ENCODE data around the gene BHMT2.
A peak's percentile ranks its signal among the peaks of the same experiment; 100 is the strongest.

Gene BHMT2

GRCh38 chr5:79086116-79086515, 16.5 kb downstream of the BHMT2 start:
- Mint-ChIP-seq H3K4me1 (no peaks in the 10 kb centered on the region), H3K27me3 (no peaks in the 10 kb centered on the region), H3K4me3 (no peak overlapping the region), H3K9me3 (no peaks in the 10 kb centered on the region), H3K36me3 (ENCODE audit: low read depth) (no peaks in the 10 kb centered on the region), H3K27ac (no peak overlapping the region)
- DNase-seq (no peak), ATAC-seq (no peak)

DNA sequence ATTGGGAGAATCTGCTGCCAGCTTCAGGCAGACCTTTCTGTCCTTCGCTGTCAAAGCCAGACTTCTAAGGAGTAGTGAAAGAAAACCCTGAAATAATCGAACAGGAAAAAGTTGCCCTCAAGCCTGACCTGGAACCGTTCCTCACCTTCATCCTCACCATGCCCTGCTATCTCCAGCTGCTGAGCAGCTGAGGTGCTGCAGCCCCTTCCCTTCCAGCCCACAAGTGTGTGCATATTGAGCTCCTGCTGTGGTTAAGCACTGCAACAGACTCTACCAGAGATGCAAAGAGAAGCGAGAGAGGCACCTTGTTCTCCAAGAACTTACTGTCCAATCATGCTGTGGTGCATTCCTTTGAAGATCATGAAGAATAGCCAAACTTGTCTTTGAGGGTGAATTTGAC, 18.9 kb downstream of the BHMT2 start:
- Mint-ChIP-seq H3K27me3 (peaks cover 2% of the 10 kb centered on the region), H3K4me1 (no peaks in the 10 kb centered on the region), H3K36me3 (ENCODE audit: low read depth) (no peaks in the 10 kb centered on the region), H3K27ac (no peak overlapping the region), H3K9me3 (no peaks in the 10 kb centered on the region), H3K4me3 (no peak overlapping the region)
- ATAC-seq (no peak), DNase-seq (no peak)

DNA sequence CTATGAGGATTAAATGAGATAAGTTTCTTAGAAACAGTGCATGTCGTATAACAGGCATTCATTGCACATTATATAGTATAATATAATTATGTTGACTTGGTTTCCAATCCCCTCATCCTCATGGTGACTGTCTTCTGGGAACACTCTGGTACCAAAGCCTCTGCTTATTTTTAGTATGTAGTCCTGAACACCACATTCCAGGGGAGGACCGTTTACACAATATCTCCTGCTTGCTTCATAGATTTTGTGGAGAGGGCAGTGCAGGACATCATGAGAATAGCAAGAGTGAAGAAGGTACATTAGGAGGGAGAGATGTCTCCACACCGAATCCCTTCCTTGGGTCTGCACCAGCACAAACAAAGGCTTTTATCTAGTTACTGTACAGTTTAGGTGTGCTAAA, 21.5 kb downstream of the BHMT2 start:
- Mint-ChIP-seq H3K9me3 (peaks cover 5% of the 10 kb centered on the region), H3K4me3 (no peak overlapping the region), H3K4me1 (no peaks in the 10 kb centered on the region), H3K27ac (no peak overlapping the region), H3K27me3 (peaks cover 2% of the 10 kb centered on the region), H3K36me3 (ENCODE audit: low read depth) (no peaks in the 10 kb centered on the region)
- no peak for ATAC-seq
- DNase-seq, result no peak

DNA sequence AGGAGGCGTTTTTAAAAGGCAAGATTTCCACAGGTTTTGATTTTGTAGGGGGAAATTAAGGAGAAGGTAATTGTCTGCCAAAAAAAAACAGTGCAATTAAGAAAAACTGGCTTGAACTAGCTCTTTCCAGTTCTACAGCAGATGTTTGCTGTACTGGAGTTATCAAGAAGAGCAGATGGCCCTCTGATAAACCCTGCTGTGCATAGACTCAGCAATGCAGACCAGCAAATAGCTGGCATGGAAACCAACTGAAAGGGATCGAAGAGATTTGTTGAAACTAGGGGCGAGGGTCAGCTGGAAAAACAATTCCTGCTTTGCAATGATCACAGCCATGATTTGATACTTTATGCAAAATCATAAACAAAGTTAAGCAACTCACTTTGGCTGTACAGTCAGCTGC, 24.2 kb downstream of the BHMT2 start:
- H3K36me3 Mint-ChIP-seq (ENCODE audit: low read depth), result no peaks in the 10 kb centered on the region
- peaks cover 5% of the 10 kb centered on the region for H3K27me3 Mint-ChIP-seq
- H3K4me3 Mint-ChIP-seq, result no peak overlapping the region
- H3K4me1 Mint-ChIP-seq, result no peaks in the 10 kb centered on the region
- H3K27ac Mint-ChIP-seq, result no peak overlapping the region
- peaks cover 5% of the 10 kb centered on the region for H3K9me3 Mint-ChIP-seq
- DNase-seq (no peak), ATAC-seq (no peak)

GRCh38 chr5:79105868-79106267, 36.3 kb downstream of the BHMT2 start:
- peaks cover 5% of the 10 kb centered on the region for H3K9me3 Mint-ChIP-seq
- ATAC-seq, result no peak
- H3K4me3 Mint-ChIP-seq, result no peak overlapping the region
- H3K27ac Mint-ChIP-seq, result no peak overlapping the region
- no peaks in the 10 kb centered on the region for H3K36me3 Mint-ChIP-seq (ENCODE audit: low read depth)
- DNase-seq, result no peak
- H3K4me1 Mint-ChIP-seq, result no peaks in the 10 kb centered on the region
- H3K27me3 Mint-ChIP-seq, result peaks cover 32% of the 10 kb centered on the region

- no peak overlapping the region for H3K27ac Mint-ChIP-seq
- H3K4me3 Mint-ChIP-seq, result no peak overlapping the region
- no peaks in the 10 kb centered on the region for H3K36me3 Mint-ChIP-seq (ENCODE audit: low read depth)
- ATAC-seq (no peak), DNase-seq (no peak)
- peaks cover 42% of the 10 kb centered on the region for H3K27me3 Mint-ChIP-seq
- no peaks in the 10 kb centered on the region for H3K9me3 Mint-ChIP-seq
- H3K4me1 Mint-ChIP-seq, result no peaks in the 10 kb centered on the region
These were observed 37.6 kb downstream of the BHMT2 start for GRCh38 chr5:79107020-79107796.

DNA sequence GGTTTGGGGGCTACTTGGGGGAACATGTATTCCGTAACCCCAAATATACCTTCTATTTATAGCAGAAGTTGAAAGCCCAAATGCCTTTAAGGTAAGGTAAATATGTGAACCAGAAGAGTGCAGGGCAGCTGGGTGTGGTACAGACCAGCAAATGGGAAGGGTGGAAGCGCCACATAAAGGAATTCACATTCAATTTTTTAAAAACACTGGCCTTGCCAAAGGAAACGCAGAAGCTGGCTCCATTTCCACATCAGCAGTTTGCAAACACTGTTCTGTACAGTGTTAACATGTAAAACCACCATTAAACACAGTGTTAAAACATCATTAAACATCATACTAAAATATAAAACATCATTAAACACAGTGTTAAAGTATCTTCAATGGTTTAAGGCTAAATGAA, 38.5 kb downstream of the BHMT2 start:
- no peak for ATAC-seq
- no peaks in the 10 kb centered on the region for H3K4me1 Mint-ChIP-seq
- no peaks in the 10 kb centered on the region for H3K9me3 Mint-ChIP-seq
- H3K4me3 Mint-ChIP-seq, result no peak overlapping the region
- H3K36me3 Mint-ChIP-seq (ENCODE audit: low read depth), result no peaks in the 10 kb centered on the region
- peaks cover 48% of the 10 kb centered on the region for H3K27me3 Mint-ChIP-seq
- DNase-seq, result no peak
- H3K27ac Mint-ChIP-seq, result no peak overlapping the region

DNA sequence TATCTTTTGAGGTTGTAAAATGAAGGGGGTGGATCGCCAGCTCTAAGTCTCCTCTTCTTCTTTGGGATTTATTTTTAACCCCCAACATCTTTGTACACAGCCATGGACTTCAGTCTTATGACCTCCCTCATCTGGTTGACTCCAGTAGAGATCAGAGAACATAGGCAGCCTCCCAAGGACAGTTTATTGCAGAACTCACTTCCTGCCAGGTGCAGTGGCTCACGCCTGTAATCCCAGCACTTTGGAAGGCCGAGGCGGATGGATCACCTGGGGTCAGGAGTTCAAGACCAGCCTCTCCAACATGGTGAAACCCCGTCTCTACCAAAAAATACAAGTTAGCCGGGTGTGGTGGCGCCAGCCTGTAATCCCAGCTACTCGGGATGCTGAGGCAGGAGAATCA, 39.2 kb downstream of the BHMT2 start:
- no peaks in the 10 kb centered on the region for H3K9me3 Mint-ChIP-seq
- H3K4me3 Mint-ChIP-seq, result no peak overlapping the region
- DNase-seq, result no peak
- H3K27ac Mint-ChIP-seq, result no peak overlapping the region
- peaks cover 53% of the 10 kb centered on the region for H3K27me3 Mint-ChIP-seq
- ATAC-seq, result no peak
- H3K4me1 Mint-ChIP-seq, result no peaks in the 10 kb centered on the region
- no peaks in the 10 kb centered on the region for H3K36me3 Mint-ChIP-seq (ENCODE audit: low read depth)

GRCh38 chr5:79109527-79110492, 40.2 kb downstream of the BHMT2 start:
- DNase-seq (peak; percentile 37), ATAC-seq (peak; percentile 69)
- H3K4me1 Mint-ChIP-seq, result no peaks in the 10 kb centered on the region
- H3K36me3 Mint-ChIP-seq (ENCODE audit: low read depth), result no peaks in the 10 kb centered on the region
- peaks cover 54% of the 10 kb centered on the region for H3K27me3 Mint-ChIP-seq
- H3K4me3 Mint-ChIP-seq, result no peak overlapping the region
- no peak overlapping the region for H3K27ac Mint-ChIP-seq
- H3K9me3 Mint-ChIP-seq, result no peaks in the 10 kb centered on the region

- no peak within 1 kb of the TSS for H3K27ac Mint-ChIP-seq
- H3K4me1 Mint-ChIP-seq, result no peaks in the 10 kb centered on the region
- H3K4me3 Mint-ChIP-seq, result no peak within 1 kb of the TSS
- no peak for ATAC-seq
- H3K27me3 Mint-ChIP-seq, result peaks cover 58% of the 10 kb centered on the region
- H3K9me3 Mint-ChIP-seq, result no peaks in the 10 kb centered on the region
- H3K36me3 Mint-ChIP-seq (ENCODE audit: low read depth), result no peaks in the 10 kb centered on the region
- DNase-seq, result no peak
These were observed 41.9 kb downstream of the BHMT2 start, which contains the start of gene BHMT for GRCh38 chr5:79111387-79111959. BHMT (plus strand) TSS chr5:79111809; CDS start chr5:79111886, 77 bp downstream.

DNA sequence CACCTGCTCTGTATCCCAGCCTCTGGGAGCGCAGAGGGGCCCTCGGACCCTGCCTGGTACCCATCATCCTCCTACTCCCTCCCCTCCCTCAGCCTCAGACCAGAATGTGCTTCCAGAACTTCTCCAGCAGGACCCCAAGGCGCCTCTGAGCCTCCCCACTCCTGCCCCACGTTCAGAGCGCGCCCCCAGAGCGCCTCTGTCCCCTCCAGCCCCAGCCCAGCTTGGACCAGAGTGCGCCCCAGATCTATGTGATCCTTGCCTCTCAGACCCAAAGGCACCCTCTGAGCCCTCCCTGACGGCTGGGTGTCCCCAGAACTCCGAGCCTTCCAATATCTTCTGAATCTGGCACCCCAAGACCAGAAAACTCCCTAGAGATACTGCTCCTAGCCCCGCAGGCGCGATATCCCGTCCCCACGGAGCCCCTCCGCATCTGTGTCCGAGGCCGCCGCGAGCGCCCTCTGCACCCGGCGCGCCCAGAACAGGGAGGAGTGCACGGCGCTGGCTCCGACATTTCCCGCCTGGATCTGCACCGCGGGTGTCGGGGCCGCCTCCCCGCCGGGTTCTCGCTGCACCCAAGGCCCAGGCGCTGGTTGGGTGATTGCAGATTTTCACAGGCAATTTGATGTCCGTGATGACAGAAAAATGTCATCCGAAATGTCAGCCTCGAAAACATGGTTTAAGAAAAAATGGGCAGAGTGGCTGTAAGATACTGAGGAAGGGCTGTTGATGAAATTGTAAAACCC, 42.6 kb downstream of the BHMT2 start:
- Mint-ChIP-seq H3K36me3 (ENCODE audit: low read depth) (no peaks in the 10 kb centered on the region), H3K4me1 (no peaks in the 10 kb centered on the region), H3K27me3 (peaks cover 56% of the 10 kb centered on the region), H3K4me3 (no peak overlapping the region), H3K9me3 (no peaks in the 10 kb centered on the region), H3K27ac (no peak overlapping the region)
- DNase-seq (no peak), ATAC-seq (no peak)

DNA sequence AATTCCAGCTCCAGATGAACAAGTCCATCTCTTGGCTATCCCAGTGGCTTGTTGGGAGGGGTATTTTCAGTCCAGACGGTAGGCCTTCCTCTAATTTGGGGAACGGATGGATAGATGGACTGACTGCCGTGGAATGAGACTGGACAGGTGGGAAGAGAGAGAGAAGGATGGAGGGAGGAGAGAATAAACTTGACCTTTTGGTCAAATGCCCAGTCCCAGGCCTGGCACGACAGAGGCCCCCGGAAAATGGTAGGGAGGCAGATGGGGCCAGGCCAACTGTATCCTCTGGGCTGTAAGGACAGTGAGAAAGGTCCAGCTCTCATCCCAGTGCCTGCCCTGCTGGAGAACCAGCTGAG, 43.1 kb downstream of the BHMT2 start:
- ATAC-seq (no peak), DNase-seq (no peak)
- no peaks in the 10 kb centered on the region for H3K4me1 Mint-ChIP-seq
- no peaks in the 10 kb centered on the region for H3K9me3 Mint-ChIP-seq
- H3K36me3 Mint-ChIP-seq (ENCODE audit: low read depth), result no peaks in the 10 kb centered on the region
- no peak overlapping the region for H3K4me3 Mint-ChIP-seq
- H3K27ac Mint-ChIP-seq, result no peak overlapping the region
- H3K27me3 Mint-ChIP-seq, result peaks cover 55% of the 10 kb centered on the region

DNA sequence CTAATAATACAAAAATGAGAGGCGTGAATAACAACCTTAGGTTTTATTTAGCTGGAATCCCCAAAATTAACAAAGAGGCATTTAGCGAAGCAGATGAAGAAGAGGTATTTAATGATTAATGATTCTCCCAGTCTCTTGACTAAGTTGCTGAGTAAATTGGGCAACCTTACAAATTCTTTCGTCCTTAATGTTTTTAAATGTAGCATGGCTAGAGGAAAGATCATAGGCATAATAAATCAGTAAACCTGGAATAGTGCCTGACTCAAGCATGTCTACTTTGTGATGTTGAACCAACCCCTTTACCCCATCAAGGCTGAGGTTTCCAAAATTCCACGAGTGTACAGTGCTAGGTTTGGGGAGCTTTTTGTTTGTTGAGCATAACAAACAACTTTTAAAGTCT, 49.9 kb downstream of the BHMT2 start:
- no peak overlapping the region for H3K4me3 Mint-ChIP-seq
- H3K9me3 Mint-ChIP-seq, result no peaks in the 10 kb centered on the region
- no peaks in the 10 kb centered on the region for H3K36me3 Mint-ChIP-seq (ENCODE audit: low read depth)
- H3K27ac Mint-ChIP-seq, result no peak overlapping the region
- H3K4me1 Mint-ChIP-seq, result no peaks in the 10 kb centered on the region
- no peak for ATAC-seq
- no peak for DNase-seq
- H3K27me3 Mint-ChIP-seq, result peaks cover 6% of the 10 kb centered on the region

GRCh38 chr5:79120221-79120620, 50.7 kb downstream of the BHMT2 start:
- Mint-ChIP-seq H3K4me1 (no peaks in the 10 kb centered on the region), H3K27me3 (peaks cover under 1% of the 10 kb centered on the region), H3K27ac (no peak overlapping the region), H3K4me3 (no peak overlapping the region), H3K9me3 (no peaks in the 10 kb centered on the region), H3K36me3 (ENCODE audit: low read depth) (no peaks in the 10 kb centered on the region)
- DNase-seq, result no peak
- no peak for ATAC-seq

Measured in activated naive CD8-positive, alpha-beta T cell treated with anti-CD3 and anti-CD28 coated beads, Interleukin-2, amount 50 U/mL, for 24 hours (primary cell).